ENCODE data around the gene CSRNP3.
"Not testable (repeated sequence)": the region's sequence is repeated elsewhere in the genome, so short reads cannot be mapped to it uniquely, and the experiment has no call there.

CSRNP3 gene

GRCh38 chr2:165640247-165640929 is 170.9 kb downstream of the CSRNP3 start:
- no peak for DNase-seq

GRCh38 chr2:165645930-165646831 is 176.7 kb downstream of the CSRNP3 start:
- DNase-seq: no peak

GRCh38 chr2:165647409-165647808 is 177.9 kb downstream of the CSRNP3 start:
- no peak for DNase-seq

GRCh38 chr2:165648801-165649200 is 179.3 kb downstream of the CSRNP3 start:
- no peak for DNase-seq

GRCh38 chr2:165651233-165651632 is 181.7 kb downstream of the CSRNP3 start:
- no peak for DNase-seq

- no peak for DNase-seq
These were observed 186.2 kb downstream of the CSRNP3 start for GRCh38 chr2:165655661-165656060.

- no peak for DNase-seq
These were observed 190.9 kb downstream of the CSRNP3 start for GRCh38 chr2:165660361-165660760.

- no peak for DNase-seq
These were observed 193.2 kb downstream of the CSRNP3 start for GRCh38 chr2:165662720-165663119.

GRCh38 chr2:165665614-165666013 is 196.1 kb downstream of the CSRNP3 start:
- no peak for DNase-seq

- not testable (repeated sequence) for DNase-seq
These were observed 196.6 kb downstream of the CSRNP3 start for GRCh38 chr2:165666073-165666472.

- no peak for DNase-seq
These were observed 197.1 kb downstream of the CSRNP3 start for GRCh38 chr2:165666605-165667004.

GRCh38 chr2:165667375-165667774 is 197.9 kb downstream of the CSRNP3 start:
- DNase-seq: no peak

GRCh38 chr2:165674780-165675179 is 205.3 kb downstream of the CSRNP3 start:
- no peak for DNase-seq

- no peak for DNase-seq
These were observed 206.1 kb downstream of the CSRNP3 start for GRCh38 chr2:165675551-165675968.

GRCh38 chr2:165678882-165679281 is 209.4 kb downstream of the CSRNP3 start:
- DNase-seq: no peak

GRCh38 chr2:165679621-165680020 is 210.1 kb downstream of the CSRNP3 start:
- no peak for DNase-seq

GRCh38 chr2:165681841-165682240 is 212.3 kb downstream of the CSRNP3 start:
- DNase-seq: no peak

- DNase-seq: no peak
These were observed 213.0 kb downstream of the CSRNP3 start for GRCh38 chr2:165682546-165682945.

GRCh38 chr2:165686800-165687199 is 217.3 kb downstream of the CSRNP3 start:
- no peak for DNase-seq

GRCh38 chr2:165687426-165688002 is 218.0 kb downstream of the CSRNP3 start:
- DNase-seq: no peak

- no peak for DNase-seq
These were observed 222.1 kb downstream of the CSRNP3 start for GRCh38 chr2:165691615-165692014.

GRCh38 chr2:165692906-165693305 is 223.4 kb downstream of the CSRNP3 start:
- no peak for DNase-seq

GRCh38 chr2:165693838-165694237 is 224.3 kb downstream of the CSRNP3 start:
- DNase-seq: no peak
